ENCODE measurements around the gene TRNP1.

GRCh38 chr1:27029517-27029916, 36.0 kb downstream of the TRNP1 start:
- TF ChIP-seq CTCF (IDR thresholded peaks at IDR 0.05; ENCODE audit: low read depth, low read length, missing input control), result no peak
- no peak for TF ChIP-seq ATF3 (IDR thresholded peaks at IDR 0.05)
- no peak for TF ChIP-seq MAX (IDR thresholded peaks at IDR 0.05)
